ENCODE measurements around the gene TSHZ1.
"Not testable (repeated sequence)": the region's sequence is repeated elsewhere in the genome, so short reads cannot be mapped to it uniquely, and the experiment has no call there.

Gene TSHZ1

DNA sequence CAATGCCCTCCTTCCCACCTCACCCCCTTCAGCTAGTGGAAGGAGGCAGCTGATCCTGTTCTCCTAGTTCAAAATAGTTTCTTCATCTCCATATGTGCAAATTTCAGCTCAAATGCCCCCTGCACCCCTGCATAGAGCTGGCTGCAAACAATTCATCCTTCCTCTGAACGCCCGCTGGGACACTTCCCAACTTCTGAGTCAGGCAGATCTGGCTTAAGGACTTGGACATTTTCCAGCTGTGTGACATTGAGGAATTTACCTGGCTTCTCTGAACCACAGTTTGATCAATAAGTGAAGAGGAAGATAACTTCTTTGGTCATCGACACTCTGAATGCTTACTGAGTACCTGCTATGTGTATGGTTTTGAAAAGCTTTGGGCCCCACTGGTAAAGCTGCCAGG lies 25.1 kb upstream of the TSHZ1 start:
- no peak for DNase-seq

- DNase-seq = not testable (repeated sequence)
Measured at GRCh38 chr18:75187702-75188101, 22.9 kb upstream of the TSHZ1 start.

DNA sequence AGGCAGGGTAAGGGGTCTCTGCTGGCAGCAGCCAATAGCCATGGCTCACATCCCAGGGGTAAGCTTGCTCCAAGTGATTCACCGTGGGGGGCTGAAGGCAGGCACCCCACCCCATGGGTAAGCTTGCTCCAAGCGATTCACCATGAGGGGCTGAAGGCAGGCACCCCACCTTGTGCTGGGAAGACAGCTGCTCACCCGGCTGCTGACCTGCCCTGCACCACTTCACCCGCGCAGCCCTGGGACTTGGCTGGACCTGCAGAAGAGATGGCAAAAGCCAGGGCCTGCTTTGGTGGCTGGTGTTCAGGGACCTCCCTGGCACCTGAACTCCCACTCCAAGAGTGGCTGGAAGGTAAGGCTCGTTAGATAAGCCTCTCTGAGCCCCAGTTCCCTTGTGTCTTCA lies 20.9 kb upstream of the TSHZ1 start:
- no peak for DNase-seq

GRCh38 chr18:75192899-75193298 lies 17.7 kb upstream of the TSHZ1 start:
- DNase-seq = no peak

- no peak for DNase-seq
Measured at GRCh38 chr18:75198036-75198435, 12.6 kb upstream of the TSHZ1 start.

DNA sequence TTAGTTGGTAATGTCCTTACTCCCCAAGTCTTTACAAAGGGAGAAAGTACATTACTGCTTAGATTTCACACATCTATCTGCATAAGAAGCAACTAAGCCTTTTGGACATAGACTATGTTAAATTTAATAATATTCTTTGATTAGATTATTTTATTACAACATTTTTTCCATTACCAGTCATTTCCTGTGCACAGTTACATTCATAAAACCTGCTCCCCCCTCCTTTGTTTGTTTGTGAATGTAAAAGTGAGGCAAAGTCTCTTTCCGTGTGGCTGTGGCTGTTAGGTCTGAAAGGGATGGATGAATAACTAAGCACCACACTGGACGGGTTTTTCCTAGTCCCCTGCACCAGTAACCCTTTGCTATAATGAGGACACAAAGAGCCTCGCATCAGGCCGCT lies 11.3 kb upstream of the TSHZ1 start:
- no peak for DNase-seq

DNA sequence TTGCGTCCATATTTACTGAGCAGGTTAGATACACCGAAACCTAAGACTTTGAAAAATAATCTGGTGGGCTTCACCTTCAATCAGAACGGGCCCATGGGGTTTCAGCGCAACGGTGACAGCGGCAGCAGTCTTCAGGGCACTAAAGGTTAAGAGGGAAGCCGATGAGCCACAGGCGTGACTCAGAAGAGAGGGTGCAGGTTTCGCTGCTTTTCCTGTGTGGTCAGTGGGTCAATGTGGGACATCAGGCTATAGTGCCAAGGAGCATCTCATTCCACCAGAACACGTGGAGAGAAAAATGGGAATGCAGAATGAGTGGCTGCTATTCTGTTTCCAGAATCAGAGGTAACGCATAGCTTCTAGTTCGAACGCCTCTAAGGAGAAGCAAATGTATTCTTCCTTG lies 10.5 kb upstream of the TSHZ1 start:
- no peak for DNase-seq

DNA sequence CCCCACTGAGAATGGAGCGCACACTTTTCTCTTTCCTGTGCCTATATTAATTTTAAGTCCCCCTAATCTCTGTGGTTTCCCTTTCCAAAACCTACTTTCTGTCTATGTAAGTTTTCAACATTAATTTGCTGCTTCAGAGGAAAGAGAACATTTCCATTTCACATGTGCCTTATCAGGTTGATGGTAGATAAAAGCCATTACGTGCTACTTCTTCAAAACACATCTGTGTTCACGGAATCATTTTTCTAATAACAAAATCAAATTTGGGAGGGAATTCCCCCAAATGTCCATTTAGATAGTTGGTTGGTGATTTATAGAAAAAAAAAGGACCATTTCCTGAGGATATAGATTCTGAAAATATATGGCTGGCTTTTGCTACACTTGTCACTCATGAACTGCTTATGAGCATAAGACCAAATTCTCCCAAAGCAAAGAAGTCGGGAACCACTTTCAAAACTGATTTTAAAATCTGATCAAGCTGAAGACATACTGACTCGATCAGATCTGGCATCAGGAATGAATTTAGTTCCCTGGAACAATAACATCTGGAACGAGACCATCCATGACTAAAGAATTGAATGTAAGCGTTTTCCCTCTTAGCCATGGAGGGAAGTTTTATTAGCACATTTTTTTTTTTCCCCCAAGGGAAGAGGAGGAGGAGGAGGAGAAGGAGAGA lies 9.9 kb upstream of the TSHZ1 start:
- DNase-seq = no peak

- DNase-seq = no peak
Measured at GRCh38 chr18:75201282-75202270, 9.0 kb upstream of the TSHZ1 start.

DNA sequence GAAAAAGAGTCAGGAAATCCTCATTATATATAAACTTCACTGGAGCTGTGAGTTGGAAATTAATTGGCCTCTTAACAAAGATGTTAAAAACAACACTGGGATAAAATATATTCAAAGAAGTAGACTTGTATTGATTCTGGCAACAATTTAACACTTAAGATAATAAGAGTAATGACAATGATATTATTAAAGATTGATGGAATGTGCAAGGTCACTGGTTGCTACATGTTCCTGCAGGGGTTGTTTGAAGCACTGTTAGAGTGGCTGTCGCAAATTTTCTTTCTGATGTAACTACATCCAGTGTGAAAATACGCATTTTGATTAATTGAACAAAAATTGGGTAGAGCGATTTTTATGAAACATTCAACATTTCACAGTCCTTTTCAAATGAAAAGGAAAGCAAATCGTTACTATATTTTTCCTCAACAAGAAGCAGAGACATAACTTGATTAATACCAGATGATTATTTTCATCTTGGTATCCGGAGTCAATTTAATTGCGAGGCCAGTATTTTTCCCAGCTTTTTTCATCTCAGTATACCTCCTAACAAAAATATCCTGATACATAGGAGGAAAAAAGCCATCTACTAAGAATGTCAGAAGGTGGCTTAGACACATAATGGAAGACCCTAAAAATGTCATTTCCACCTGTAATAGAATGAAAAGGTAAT lies 7.8 kb upstream of the TSHZ1 start:
- no peak for DNase-seq

DNA sequence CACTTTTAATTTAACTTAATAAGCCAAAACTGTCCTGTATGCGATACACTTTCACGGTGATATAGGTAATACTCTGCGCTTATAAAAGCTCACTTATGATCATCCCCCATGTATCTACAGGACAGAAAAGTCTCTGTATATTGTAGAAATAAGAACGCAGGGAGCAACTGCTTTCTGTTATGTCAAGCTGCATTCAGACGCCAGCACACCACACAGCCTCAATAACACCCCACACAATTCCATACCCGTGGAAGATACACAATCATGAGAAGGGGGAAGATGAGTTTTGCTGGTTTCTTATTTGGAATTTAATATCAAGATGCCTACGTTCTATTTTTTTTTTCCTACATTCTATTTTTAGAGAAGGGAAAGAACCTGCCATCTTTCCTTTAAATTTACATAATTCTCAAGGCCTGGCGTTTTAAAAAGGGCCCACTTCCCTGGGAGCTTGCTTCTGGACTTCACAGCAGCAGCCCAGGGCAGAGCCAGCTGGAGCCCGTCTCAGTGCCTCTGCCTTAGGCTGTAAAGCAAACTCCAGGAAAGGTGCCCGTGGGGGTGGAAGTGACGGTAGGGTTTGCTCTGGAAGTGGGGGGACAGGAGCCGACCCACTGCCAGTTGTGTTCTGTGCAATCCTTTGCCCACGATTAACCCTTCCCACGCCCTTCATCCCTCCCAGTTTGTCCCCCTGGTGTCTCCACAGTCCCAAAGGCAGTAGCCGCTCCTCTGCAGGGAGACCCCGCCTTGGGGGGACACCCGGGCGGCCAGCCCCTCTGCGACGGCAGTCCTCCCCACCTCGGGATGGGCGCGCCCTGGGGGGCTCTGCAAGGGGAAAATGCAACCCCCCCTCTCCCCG lies 7.0 kb upstream of the TSHZ1 start:
- DNase-seq = no peak

- DNase-seq = no peak
Measured at GRCh38 chr18:75204269-75204731, 6.3 kb upstream of the TSHZ1 start.

GRCh38 chr18:75204732-75205513 lies 5.7 kb upstream of the TSHZ1 start:
- DNase-seq = no peak

DNA sequence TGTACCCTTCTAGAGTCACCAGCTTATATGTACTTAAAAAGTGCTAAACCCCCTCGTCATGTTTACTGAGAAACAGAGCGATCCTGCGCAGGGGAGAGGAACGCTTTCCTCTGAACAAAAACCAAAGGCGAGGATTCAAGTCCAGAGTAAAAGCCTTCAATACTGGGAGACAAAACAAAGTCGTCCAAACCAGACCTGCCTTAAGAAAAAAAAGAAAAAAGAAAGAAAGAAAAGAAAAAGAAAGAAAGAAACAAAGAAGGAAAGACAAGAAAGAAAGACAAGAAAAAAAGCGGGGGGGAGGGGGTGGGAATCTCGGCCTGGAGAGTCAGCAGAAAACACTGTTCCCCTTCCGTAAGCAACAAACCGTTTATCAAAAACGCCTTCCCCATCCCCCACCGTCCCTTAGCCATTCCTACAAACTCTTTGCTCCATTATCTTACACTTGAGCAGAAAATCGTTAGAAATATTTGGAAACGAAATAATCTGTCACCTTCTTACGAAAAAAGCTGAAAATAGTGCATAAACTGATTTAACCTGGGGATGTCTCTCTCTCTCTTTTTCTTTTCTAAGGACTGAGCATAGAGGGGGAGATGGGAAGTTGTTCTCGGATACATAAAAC lies 5.0 kb upstream of the TSHZ1 start:
- no peak for DNase-seq

- no peak for DNase-seq
Measured at GRCh38 chr18:75206452-75207309, 3.9 kb upstream of the TSHZ1 start.

- DNase-seq = no peak
Measured at GRCh38 chr18:75207310-75208154, 3.1 kb upstream of the TSHZ1 start.

- peak; percentile 57 for DNase-seq
Measured at GRCh38 chr18:75208155-75208835, 2.3 kb upstream of the TSHZ1 start.

GRCh38 chr18:75208836-75209128 lies 1.8 kb upstream of the TSHZ1 start:
- DNase-seq = no peak
